ENCODE measurements around the gene CLCNKA.
A peak's percentile ranks its signal among the peaks of the same experiment; 100 is the strongest.

The CLCNKA gene

DNA sequence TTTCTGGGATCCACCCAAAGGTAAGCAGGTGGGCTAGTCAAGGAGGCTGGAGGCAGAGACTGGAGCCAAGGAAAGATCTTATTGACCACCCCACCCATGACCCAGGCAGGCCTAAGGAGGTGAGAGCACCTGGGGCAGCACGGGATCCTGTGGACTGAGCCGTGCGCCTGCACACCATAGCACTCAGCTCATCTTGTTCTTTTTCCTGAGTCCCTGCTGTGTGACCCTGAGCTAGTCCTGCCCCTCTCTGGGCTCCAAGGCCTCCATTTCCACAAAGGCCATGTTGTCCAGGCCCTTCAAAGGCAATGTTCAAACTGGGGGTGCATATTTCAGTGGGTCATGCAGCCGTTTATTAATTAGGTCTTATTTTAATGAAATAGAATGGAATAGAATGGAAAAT is 44.4 kb downstream of the CLCNKA start:
- DNase-seq = no peak

DNA sequence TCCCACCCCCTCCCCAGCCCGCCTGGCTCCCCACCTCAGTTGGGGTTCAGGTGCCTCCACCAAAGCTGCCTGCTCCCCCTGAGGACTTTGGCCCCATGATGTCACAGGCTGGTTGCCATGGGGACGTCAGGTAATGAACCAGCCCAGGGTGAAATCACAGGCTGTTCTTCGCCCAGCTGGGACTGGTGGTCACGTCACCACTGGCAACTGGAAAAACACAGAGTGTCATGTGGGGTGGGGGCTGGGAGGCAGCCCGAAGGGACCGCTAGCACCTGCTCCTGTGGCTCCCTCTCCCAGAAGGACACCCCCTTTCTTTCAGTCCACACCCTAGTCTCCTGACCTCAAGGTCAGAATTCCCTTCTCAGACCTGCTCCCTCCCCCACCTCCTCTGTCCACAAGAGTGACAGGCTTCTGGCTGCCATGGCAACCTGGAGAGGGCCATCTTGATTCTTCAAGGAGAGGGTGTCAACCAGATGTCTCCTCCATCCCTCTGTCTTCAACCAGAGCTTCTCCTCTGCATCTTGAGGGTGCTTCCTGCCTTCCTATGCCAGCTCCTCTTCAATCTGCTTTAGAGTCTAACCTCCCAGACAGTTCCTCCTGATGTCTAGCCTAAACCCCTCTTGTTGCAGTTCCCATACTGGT is 45.4 kb downstream of the CLCNKA start:
- peak; percentile 5 for DNase-seq

DNA sequence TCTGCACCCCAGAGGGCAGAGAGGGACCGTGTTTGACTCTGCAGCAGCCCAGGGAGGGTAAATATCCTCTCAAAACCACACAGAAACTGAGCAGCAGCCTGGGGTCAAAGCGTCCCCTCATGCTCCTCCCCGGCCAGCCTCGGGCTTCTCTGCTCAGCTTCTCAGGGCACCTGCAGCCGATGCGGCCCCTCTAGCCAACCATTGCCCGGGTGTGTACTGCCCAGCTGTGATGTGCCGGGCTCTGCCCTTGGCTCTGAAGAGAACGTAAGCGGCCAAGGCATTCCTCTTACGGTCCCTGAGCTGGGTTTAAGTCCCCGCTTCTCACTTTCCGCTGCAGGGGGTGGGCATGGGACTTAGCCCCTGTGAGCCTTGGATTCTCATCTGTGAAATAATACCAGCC is 46.1 kb downstream of the CLCNKA start:
- no peak for DNase-seq

DNA sequence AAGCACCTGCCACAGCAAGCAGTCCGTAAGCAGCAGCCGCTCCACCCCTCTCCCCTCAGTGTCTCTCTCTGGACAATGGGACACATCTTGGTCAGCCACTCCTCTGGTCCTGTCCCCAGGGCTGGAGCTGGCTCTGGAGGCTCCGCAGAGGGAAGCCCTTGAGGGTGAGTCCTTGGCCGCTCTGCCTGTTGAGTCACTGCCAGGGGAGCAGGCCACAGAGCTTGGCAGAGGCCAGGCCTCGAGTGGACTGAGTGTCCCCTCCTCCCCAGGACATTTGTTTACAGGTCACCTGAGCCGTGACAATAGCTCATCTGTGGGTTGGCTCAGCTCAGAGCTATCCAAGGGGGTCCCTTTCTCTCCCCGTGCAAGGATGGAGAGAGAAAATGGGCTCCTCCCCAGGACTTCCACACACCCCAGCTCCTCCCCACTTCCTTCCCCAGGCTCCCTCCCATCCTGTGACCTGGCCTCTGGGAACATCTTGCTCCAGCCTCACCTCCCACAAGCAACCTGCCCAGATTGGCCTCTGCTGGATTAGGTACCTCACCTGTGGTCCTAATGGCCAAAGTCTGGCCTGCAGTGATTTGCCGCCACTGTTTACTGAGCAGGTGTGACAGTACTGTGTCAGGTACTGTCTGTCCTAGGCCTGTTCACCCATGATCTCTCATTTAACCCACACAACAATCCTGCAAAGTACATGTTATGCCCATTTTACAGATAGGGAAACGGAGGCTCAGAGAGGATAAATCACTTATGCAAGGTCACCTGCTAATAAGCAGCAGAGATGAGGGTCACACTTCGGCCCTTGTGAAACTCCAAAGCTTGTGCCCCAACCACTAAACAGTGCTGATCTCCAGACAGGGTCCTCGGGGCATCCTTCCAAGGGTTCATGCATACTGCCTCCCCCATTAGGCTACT is 46.8 kb downstream of the CLCNKA start:
- no peak for DNase-seq

DNA sequence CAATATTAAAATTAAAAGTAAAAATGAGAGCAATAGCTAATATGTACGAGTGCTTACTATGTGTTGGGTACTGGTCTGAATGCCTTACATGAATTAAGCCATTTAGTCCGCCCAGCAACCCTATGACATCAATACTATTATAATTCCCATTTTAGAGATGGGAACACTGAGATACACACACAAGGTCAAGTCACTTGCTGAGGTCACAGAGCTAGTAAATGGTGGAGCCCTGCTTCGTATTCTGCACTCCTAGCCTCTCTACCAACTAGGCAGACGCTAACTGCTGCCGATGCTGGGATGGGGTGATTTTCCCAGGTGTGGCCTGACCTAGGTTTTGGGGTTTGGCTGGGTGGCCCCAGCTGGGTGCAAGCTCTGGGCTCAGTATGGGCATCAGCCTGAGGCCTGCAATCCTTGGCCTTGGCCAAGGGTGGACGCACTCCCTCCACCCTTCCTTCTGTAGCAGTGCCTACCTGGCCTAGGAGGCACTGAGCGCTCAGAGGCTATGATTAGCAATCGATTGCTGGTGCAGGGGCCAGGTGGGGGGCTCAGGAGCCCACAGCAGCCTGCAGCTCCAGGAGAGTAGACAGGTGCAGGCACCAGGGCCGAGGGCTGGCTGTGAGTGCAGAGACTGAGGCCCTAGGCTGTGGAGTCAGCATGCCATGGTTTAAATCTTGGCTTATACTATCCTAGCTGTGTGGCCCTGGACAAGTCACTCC is 49.0 kb downstream of the CLCNKA start:
- no peak for DNase-seq

DNA sequence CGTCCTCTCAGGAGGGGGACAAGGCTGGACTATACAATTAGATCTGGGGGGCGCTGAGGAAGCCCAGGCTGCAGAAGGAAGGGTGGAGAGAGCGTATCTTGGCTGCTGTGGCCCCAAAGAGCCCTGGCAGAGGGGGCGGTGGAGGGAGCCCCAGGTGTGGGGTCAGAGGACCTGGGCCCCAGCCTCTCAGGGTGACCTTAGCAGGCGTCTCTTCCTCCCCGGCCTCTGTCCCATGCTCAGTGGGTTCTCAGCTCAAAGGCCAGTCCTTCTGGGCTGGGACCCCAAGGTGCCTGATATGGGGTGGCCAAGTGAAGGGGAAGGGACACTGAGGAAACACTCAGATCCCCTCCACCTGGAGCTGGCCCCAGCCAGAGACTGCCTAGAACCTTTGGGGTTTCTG is 49.8 kb downstream of the CLCNKA start:
- DNase-seq = no peak

DNA sequence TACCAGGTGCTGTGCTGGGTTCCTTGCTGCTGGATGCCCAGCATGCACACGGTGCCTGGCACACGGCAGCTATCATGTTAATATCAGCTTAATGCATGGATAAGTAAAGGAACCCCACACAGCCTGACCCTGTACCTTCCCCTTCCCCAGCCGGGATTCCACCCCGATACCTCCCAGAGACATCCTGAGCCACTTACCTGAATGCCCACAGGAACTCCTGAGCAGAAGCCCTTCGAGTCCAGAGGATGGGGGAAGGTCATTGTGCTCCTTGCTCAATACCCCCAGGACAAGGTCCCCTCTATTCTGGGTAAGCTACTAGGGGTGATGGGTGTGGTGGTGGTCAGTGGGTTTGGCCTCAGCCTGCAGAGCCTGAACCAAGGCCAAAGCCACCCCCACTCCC is 50.3 kb downstream of the CLCNKA start:
- DNase-seq = no peak

DNA sequence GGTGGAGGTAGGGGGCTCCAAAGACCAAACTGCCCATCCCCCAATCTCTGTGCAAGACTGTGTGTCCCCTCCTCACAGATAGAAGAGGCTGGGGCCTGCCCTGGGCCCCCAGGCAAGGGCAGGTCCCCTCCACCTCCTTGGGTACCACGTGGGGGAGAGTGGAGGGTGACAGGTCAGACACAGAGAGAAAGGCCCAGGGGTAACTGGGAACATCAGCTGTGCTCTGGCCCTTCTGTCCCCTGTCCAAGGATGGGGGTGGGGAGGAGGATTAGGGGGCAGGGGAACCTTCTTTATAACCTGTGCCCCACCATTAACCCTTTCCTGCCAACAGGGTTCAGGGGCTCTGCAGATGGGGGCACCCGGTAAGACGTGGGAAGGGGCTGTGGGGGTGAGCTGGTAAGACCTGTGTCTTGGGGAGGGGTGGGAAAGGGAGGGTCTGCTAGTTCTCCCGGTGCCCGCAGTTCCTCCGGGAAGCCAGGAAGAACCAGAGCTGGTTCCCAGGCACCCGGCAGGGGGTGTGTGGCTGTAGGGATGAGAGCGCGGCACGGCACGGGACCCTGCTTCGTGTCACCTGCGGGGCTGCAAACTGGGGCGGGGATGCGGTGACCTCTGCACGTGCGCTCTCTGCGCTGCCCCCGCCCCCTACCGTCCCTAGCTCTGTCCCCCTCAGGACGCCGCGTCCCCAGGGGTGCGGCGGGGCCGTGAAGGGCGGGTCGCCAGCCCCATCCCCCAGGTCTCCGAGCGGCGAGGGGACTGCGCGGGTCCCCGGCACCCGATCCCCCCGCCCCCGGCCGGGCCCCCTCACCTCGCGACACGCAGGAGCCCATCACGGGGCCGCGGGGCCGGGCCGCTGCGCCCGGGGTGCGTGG is 51.0 kb downstream of the CLCNKA start:
- DNase-seq = no peak

DNA sequence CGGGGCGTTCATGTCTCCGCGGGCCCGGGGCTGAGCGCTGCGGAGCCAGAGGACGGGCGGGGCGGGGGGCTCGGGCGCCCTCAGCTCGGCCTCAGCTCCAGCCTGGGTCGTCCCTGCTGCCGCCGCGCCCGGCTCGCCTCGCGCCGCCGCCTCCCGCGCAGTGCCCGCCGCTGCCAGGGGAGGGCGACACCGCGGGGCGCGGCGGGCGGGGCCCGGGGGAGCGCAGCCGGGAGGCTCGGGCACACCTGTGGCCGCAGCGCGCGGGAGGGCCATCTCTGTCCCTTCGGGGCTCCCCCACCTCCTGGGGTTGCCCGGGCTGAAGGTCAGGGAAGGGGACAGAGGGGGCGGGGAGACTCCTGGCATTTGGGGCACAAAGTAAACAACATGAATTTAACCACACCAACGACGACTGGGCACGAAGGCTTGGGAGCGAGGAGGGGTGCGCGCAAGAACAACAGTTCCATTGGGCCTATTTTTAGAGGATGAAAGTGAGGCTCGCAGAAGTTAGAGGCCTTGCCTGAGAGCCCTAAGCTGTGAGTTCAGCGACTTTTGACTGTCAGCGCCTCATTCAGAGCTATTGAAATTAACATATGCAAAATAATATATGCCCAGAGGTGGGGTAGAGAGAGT is 51.8 kb downstream of the CLCNKA start, which contains the start of gene FAM131C:
TSS of gene FAM131C (minus strand) at position 162 of the 630 bp plus-strand sequence. CDS start 209 bp downstream, outside the sequence.
- no peak for DNase-seq

DNA sequence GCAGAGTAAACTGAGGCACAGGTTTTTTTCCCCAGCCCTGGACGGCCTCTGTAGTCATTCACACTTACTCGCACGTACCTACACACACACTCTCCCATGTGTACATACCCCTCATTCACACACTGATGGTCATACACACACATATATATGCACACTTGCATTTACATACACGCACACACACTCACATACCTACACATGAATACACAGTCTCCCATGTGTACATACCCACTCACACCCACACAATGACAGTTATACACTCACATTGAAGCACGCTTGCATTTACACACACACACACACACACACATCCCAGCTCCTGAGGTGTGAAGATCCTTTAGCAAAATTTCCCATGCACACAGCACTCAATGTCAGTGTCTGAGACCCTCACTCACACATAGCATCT is 52.4 kb downstream of the CLCNKA start:
- no peak for DNase-seq

DNA sequence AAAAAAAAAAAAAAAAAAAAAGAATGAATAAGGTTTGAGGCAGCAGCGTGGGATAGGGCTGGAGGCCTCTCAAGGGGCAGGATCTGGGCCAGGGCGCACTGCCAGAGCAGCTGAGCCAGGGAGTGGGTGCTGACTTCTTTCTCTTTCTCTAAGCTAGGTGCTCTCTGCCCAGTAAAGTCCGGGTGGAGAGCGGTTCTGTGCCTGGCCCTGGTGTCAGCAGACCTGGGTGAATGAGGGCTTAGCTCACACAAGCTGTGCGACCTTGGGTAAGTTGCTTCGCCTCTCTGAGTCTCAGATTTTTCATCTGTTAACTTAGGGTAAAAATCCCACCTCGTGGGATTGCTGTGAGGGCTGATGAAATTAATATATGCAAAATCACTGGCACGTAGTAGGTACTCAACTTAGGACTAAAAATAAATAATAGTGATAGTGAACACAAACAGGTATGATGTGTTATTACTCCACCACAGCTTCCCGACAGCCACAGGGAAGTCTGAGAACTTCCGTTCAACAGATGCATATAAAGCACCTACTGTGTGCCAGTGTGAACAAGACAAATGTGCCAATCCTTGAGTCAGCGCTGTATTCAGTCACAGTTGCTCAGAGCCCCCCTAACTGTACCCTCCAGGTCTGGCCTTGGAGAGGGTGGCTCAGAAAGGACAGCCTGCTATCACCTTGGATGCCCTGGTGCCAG is 53.6 kb downstream of the CLCNKA start:
- no peak for DNase-seq

DNA sequence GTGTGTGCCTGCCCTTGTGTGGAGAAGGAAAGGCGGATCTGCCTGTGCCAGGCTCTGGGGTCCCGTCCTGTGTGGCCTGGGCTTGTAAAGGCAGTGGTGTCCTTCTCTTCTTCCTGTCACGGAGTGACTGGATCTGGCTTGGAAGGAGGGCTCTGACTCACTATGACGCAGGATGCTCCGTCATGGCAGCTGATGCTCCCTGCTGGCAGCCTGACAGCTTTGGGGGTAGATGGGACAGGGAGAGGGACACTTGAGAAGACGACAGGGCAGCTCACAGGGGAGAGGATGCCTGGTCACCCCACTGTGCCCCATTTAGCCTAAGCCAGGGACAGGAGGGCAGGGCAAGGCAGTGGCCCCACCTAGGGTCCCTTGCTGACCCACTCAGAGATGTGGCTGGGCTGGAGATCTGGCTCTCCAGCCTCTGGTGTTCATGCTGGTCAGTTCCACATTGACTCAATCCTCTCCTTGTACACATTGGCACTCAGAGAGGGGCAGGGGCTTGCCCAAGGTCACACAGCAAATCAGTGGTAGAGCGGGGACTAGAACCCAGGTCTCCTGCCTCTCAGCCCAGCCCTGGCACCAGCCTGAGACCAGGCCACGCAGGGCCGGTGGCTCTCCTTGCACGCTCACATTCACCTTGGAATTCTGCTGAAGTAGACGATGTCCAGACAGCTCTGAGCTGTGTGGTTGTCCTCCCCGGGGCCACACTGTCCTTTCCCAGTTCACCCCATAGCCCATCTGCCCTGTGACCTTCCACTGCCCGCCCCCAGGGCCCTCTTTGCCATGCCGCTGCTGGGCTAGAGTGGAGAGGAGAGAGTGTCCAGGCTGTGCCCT is 54.4 kb downstream of the CLCNKA start:
- DNase-seq = peak; percentile 32

DNA sequence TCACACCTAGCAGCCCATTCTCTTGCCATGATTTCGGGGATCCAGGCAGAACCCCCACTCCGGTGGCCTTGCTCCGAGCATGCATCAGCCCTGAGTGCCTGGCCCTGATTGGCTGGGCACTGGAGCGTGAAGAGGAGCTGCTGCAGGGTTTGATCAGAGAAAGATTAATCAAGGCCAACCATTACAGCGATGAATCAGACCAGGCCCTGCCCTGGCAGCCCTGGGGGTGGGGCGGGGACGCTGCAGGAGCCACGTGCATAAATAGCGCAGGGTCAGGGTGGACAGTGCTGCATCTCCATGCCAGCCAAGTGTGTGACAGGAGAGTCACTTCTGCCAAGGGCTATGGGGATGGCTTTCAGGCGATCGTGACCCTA is 55.0 kb downstream of the CLCNKA start:
- DNase-seq = peak; percentile 58

DNA sequence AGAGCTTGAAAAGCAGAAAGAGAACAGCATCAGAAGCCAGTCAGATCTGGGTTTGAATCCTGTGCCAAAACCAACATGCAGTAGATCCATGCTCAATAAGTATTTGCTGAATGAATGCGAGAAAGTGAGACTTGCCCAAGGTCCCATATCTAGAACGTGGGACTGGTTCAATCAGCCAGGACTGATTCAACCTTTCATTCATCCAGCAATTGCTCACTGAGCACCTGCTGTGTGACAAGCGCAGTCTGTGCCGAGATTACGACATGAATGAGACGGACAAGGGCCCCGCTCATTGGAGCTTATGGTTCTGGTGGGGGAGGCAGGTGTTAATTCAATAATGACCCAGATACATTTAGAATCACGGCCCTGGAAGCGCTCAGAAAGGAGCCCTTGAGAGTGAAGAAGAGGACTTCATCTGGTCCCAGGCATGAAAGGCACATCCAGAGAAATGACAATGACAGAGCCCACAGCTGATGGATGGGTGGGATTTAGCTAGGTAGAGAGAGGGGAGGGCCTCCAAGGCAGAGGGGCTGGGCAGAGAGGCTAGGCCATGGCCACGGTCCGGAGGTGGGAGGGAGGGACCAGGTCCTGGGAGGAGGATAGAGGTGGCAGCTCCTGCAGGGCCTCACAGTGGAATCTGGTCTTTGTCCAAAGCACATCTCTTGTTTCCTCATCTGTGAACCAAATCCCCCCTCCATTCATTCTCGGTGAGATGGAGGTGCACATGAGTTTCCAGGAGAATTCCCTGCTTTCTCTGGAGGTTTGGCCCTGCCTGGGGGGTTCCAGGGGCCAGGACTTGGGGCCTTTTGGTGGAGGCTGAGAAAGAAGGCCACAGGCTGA is 55.8 kb downstream of the CLCNKA start:
- DNase-seq = no peak

DNA sequence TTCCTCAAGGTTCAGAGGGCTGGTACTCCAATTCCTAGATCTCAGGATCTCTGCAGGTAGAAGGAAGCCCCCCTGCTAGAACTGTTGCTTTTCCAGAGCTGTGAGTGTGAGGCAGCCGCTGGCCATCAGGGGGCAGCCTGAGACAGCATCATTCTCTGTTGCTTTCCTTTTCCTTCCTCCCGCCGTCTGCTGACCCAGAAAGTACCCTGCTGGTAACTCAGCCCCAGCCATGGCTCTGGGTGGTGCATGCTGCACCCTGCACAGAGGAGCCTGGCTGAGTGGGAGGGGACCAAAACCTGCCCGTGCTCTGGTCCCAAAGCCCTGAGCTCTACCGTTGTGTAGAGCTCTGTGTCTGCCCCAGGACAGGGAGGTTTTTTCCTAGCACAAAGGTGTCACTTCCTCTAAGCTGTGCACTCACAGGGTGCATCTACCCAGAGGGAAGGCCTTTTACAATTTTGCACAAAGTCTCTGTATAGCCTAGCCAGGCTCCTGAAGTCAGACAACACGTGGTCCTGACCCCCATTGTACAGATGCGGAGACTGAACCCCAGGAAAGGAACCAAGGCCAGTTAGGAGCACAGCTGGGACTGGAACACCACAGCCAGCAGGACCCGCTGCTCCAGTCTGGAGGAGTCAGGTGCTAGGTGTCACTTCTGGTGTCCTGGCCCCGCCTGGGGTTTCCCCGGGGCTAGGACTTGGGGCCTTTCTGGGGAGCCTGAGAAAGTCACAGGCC is 57.3 kb downstream of the CLCNKA start:
- peak; percentile 79 for DNase-seq

DNA sequence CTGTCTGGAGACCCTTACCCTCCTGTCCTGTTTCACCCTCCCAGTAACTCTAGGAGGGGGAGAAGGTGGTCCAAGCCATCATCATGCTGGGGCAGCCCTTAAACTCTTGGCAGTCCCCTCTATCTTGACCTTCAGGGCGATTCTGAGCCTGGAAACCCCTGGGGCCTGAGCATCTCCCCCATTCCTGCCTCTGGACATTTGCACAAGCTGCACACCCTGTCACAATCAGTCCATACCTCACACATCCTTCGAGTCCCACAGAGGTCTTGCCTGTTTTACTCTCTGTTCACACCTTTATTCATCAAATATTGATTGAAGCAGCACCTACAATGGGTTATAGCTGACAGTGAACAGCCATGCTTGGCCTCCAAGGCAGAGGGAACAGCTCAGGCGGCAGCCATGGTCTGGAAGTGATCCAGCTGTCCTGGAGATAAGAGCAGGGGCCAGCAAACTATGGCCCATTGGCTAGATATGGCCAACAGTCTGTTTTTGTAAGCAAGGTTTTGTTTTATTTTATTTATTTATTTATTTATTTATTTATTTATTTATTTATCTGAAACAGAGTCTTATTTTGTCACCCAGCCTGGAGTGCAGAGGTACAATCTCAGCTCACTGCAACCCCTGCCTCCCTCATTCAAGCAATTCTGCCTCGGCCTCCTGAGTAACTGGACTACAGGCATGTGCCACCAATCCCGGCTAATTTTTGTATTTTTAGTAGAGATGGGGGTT is 58.8 kb downstream of the CLCNKA start:
- DNase-seq = no peak

DNA sequence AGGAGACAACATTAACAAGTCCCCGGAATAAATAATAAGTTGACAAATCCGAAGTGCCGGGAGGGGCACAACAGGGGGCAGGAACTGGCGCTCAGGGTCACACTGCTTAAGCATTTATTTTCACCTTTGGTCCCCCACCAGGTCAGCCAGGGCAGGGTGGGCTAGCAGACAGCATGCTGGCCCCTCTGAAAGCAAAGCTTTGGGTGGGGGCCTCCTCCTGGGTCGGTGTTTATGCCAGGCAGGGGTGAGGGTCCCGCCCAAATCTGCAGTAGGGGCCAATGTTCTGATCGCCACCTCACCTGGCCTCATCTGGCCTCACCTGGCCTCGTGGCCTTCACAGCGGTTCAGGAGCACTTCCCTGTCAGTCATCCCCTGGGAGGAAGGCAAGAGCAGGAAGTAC is 59.8 kb downstream of the CLCNKA start:
- no peak for DNase-seq
